Liver (tissue), 9 donors: ENCODE data around the gene ATP2C1. TPM values are rescaled to one million over a fixed set of nuclear protein-coding genes. Genes with fewer than 3 reads are reported as not detected.

Experiments used
- DNase-seq: peaks from one replicate; pipeline ENCODE4 v3.0.0-alpha.2; 2017; ENCODE audit warnings: low spot score
- H3K27ac ChIP-seq, 2 donors: one replicate each; pipeline ENCODE4 v1.7.0; 2013; ENCODE audit warnings: inconsistent platforms in 2 of 2, low read length in 2 of 2, control low read depth in 1 of 2, low read depth in 1 of 2, mild to moderate bottlenecking in 1 of 2
- H3K27me3 ChIP-seq, 4 donors: one replicate each; pipeline versions ENCODE4 v1.6.1 to v1.7.0; 2013; ENCODE audit warnings: low read length in 3 of 4, inconsistent platforms in 1 of 4, mild to moderate bottlenecking in 1 of 4, moderate library complexity in 1 of 4; ENCODE audit not compliant: control insufficient read depth in 4 of 4, insufficient read depth in 4 of 4
- H3K36me3 ChIP-seq, 4 donors: one replicate each; pipeline versions ENCODE4 v1.6.1 to v1.7.0; 2013; ENCODE audit warnings: low read length in 3 of 4, mild to moderate bottlenecking in 3 of 4, low read depth in 1 of 4, moderate library complexity in 1 of 4; ENCODE audit not compliant: control insufficient read depth in 4 of 4, insufficient read depth in 3 of 4
- H3K4me1 ChIP-seq, 4 donors: one replicate each; pipeline versions ENCODE4 v1.6.1 to v1.7.0; 2013; ENCODE audit warnings: low read length in 3 of 4, mild to moderate bottlenecking in 3 of 4, moderate library complexity in 1 of 4; ENCODE audit not compliant: control insufficient read depth in 4 of 4, insufficient read depth in 4 of 4
- H3K4me3 ChIP-seq, 3 donors: one replicate each; pipeline versions ENCODE4 v1.6.1 to v1.7.0; 2013; ENCODE audit warnings: low read length in 3 of 3, control low read depth in 1 of 3, low read depth in 1 of 3, mild to moderate bottlenecking in 1 of 3
- H3K9ac ChIP-seq, 2 donors: one replicate each; pipeline ENCODE4 v1.7.0; 2013; ENCODE audit warnings: low read length in 2 of 2, mild to moderate bottlenecking in 2 of 2, moderate library complexity in 2 of 2, control low read depth in 1 of 2, low read depth in 1 of 2
- H3K9me3 ChIP-seq, 4 donors: one replicate each; pipeline versions ENCODE4 v1.6.1 to v1.7.0; 2013; ENCODE audit warnings: low read length in 3 of 4; ENCODE audit not compliant: control insufficient read depth in 4 of 4
- ATF3 ChIP-seq: IDR thresholded peaks from 2 replicates; pipeline ENCODE4 v1.6.1; 2016; ENCODE audit warnings: antibody characterized with exemption
- CTCF ChIP-seq: fragments of 150-350 bp; IDR thresholded peaks from 2 replicates; pipeline ENCODE4 v1.5.1; 2017; ENCODE audit warnings: improper control_type of control experiment, low read depth, low read length; ENCODE audit not compliant: missing input control
- EGR1 ChIP-seq, 2 donors: IDR thresholded peaks; 2 replicates each; pipeline ENCODE4 v1.6.1; 2016 to 2018; ENCODE audit warnings: antibody characterized with exemption in 2 of 2, low read depth in 2 of 2
- FOXA1 ChIP-seq: IDR thresholded peaks from 2 replicates; pipeline ENCODE4 v1.6.1; 2016; ENCODE audit warnings: antibody characterized with exemption
- FOXA2 ChIP-seq: IDR thresholded peaks from 2 replicates; pipeline ENCODE4 v1.6.1; 2016; ENCODE audit warnings: antibody characterized with exemption
- GABPA ChIP-seq, 2 donors: IDR thresholded peaks in 1 of 2; conservative IDR thresholded peaks in 1 of 2; 2 replicates each; pipeline ENCODE4 v1.6.1; 2016; ENCODE audit warnings: antibody characterized with exemption in 2 of 2, mild to moderate bottlenecking in 1 of 2, moderate library complexity in 1 of 2
- HNF4A ChIP-seq, 2 donors: conservative IDR thresholded peaks; 2 replicates each; pipeline ENCODE4 v1.6.1; 2016; ENCODE audit warnings: antibody characterized with exemption in 2 of 2, mild to moderate bottlenecking in 2 of 2
- HNF4G ChIP-seq: IDR thresholded peaks from 2 replicates; pipeline ENCODE4 v1.6.1; 2016; ENCODE audit warnings: antibody characterized with exemption
- JUND ChIP-seq, 2 donors: IDR thresholded peaks; 2 replicates each; pipeline ENCODE4 v1.6.1; 2016; ENCODE audit warnings: antibody characterized with exemption in 2 of 2
- NR2F2 ChIP-seq: IDR thresholded peaks from 2 replicates; pipeline ENCODE4 v1.6.1; 2016; ENCODE audit warnings: antibody characterized with exemption
- RAD21 ChIP-seq, 2 donors: IDR thresholded peaks; 2 replicates each; pipeline ENCODE4 v1.6.1; 2016; ENCODE audit warnings: antibody characterized with exemption in 2 of 2, mild to moderate bottlenecking in 2 of 2
- RXRA ChIP-seq, 2 donors: IDR thresholded peaks; 2 replicates each; pipeline ENCODE4 v1.6.1; 2017 to 2018; ENCODE audit warnings: antibody characterized with exemption in 2 of 2, mild to moderate bottlenecking in 1 of 2
- SP1 ChIP-seq: IDR thresholded peaks from 2 replicates; pipeline ENCODE4 v1.6.1; 2018; ENCODE audit warnings: antibody characterized with exemption, mild to moderate bottlenecking
- TAF1 ChIP-seq: conservative IDR thresholded peaks from 2 replicates; pipeline ENCODE4 v1.6.1; 2016; ENCODE audit warnings: antibody characterized with exemption, mild to moderate bottlenecking
- YY1 ChIP-seq: IDR thresholded peaks from 2 replicates; pipeline ENCODE4 v1.6.1; 2016; ENCODE audit warnings: antibody characterized with exemption, mild to moderate bottlenecking
- WGBS: extraction: QIAGEN DNeasy Blood & Tissue Kit; methylation state at CpG from one replicate; pipeline ENCODE4 v1.1.7; 2013; 5-methylcytosine and 5-hydroxymethylcytosine counted together
- polyA plus RNA-seq, 2 donors: library from polyadenylated mRNA; stranded (reverse) in 1 of 2; unstranded in 1 of 2; fragments of 200-250 nt in 1 of 2; fragments of >200 nt in 1 of 2; fragmentation: Nextera tagmentation in 1 of 2; extraction: Ambion mirVana in 1 of 2; gene quantifications; one replicate each; pipeline versions ENCODE4 v1.2.1 to v1.2.3, GENCODE V29; 2013 to 2015
- total RNA-seq, 2 donors: library from RNA; depleted of rRNA; stranded (reverse); fragments of >200 nt; gene quantifications; one replicate each; pipeline ENCODE4 v1.2.3, GENCODE V29; 2014
- TF ChIP-seq, protein P1 (sequence below): IDR thresholded peaks from 2 replicates; pipeline ENCODE4 v1.6.1; 2016; ENCODE audit warnings: antibody characterized with exemption
- TF ChIP-seq, protein P2 (sequence below): IDR thresholded peaks from 2 replicates; pipeline ENCODE4 v1.6.1; 2016; ENCODE audit warnings: antibody characterized with exemption
- TF ChIP-seq, protein P3 (sequence below): IDR thresholded peaks from 2 replicates; pipeline ENCODE4 v1.6.1; 2016; ENCODE audit warnings: antibody characterized with exemption, mild to moderate bottlenecking
- donor health status: healthy.
- donor health status: healthy.
- donor health status: healthy.
- donor health status: healthy.
- donor health status: healthy.

The ATP2C1 gene
- total and polyA plus RNA-seq, 4 donors: 10.5 to 45.1 (median 25.2) TPM

GRCh38 chr3:130973406-130973805 is 79.5 kb downstream of the ATP2C1 start:
- Histone ChIP-seq H3K27ac (no peak overlapping the region), H3K4me3 (no peak overlapping the region), H3K9ac (no peak overlapping the region), H3K4me1 (no peaks in the 10 kb centered on the region), H3K36me3 (peaks cover 5 to 20% (median 14%) of the 10 kb centered on the region in 4 donors), H3K27me3 (no peaks in the 10 kb centered on the region), H3K9me3 (no peaks in the 10 kb centered on the region)
- no peak for DNase-seq
- WGBS: 96% methylated on average over 5 of the region's 5 CpGs
- TF ChIP-seq FOXA2 (no peak), TAF1 (no peak), GABPA (IDR thresholded peaks at IDR 0.05 in 1 of 2, conservative IDR thresholded peaks at IDR 0.05 in 1 of 2) (no peak), RAD21 (IDR thresholded peaks at IDR 0.05) (no peak), YY1 (no peak), JUND (IDR thresholded peaks at IDR 0.05) (no peak), FOXA1 (no peak), SP1 (no peak), ATF3 (no peak), NR2F2 (no peak), CTCF (no peak), HNF4A (conservative IDR thresholded peaks at IDR 0.05) (no peak), EGR1 (IDR thresholded peaks at IDR 0.05; ENCODE audit: low read depth in 2 of 2) (no peak), HNF4G (no peak), RXRA (IDR thresholded peaks at IDR 0.05) (no peak)
- TF ChIP-seq, protein P1, sequence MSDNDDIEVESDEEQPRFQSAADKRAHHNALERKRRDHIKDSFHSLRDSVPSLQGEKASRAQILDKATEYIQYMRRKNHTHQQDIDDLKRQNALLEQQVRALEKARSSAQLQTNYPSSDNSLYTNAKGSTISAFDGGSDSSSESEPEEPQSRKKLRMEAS: no peak
- TF ChIP-seq, protein P2, sequence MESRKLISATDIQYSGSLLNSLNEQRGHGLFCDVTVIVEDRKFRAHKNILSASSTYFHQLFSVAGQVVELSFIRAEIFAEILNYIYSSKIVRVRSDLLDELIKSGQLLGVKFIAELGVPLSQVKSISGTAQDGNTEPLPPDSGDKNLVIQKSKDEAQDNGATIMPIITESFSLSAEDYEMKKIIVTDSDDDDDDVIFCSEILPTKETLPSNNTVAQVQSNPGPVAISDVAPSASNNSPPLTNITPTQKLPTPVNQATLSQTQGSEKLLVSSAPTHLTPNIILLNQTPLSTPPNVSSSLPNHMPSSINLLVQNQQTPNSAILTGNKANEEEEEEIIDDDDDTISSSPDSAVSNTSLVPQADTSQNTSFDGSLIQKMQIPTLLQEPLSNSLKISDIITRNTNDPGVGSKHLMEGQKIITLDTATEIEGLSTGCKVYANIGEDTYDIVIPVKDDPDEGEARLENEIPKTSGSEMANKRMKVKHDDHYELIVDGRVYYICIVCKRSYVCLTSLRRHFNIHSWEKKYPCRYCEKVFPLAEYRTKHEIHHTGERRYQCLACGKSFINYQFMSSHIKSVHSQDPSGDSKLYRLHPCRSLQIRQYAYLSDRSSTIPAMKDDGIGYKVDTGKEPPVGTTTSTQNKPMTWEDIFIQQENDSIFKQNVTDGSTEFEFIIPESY: no peak
- TF ChIP-seq, protein P3, sequence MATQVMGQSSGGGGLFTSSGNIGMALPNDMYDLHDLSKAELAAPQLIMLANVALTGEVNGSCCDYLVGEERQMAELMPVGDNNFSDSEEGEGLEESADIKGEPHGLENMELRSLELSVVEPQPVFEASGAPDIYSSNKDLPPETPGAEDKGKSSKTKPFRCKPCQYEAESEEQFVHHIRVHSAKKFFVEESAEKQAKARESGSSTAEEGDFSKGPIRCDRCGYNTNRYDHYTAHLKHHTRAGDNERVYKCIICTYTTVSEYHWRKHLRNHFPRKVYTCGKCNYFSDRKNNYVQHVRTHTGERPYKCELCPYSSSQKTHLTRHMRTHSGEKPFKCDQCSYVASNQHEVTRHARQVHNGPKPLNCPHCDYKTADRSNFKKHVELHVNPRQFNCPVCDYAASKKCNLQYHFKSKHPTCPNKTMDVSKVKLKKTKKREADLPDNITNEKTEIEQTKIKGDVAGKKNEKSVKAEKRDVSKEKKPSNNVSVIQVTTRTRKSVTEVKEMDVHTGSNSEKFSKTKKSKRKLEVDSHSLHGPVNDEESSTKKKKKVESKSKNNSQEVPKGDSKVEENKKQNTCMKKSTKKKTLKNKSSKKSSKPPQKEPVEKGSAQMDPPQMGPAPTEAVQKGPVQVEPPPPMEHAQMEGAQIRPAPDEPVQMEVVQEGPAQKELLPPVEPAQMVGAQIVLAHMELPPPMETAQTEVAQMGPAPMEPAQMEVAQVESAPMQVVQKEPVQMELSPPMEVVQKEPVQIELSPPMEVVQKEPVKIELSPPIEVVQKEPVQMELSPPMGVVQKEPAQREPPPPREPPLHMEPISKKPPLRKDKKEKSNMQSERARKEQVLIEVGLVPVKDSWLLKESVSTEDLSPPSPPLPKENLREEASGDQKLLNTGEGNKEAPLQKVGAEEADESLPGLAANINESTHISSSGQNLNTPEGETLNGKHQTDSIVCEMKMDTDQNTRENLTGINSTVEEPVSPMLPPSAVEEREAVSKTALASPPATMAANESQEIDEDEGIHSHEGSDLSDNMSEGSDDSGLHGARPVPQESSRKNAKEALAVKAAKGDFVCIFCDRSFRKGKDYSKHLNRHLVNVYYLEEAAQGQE: no peak
